Measurements from ENCODE around the gene DIPK1A. TPM values are rescaled to one million over a fixed set of nuclear protein-coding genes. Genes with fewer than 3 reads are reported as not detected.

The DIPK1A gene
- total and polyA plus RNA-seq, 12 donors, result 0.91 to 10.2 (median 3.0) TPM

GRCh38 chr1:92907949-92908684 lies 53.1 kb downstream of the DIPK1A start:
- Histone ChIP-seq H3K27me3 (no peaks in the 10 kb centered on the region), H3K4me3 (no peak overlapping the region), H3K27ac (no peak overlapping the region), H3K4me1 (replicated peaks in 1 of 2) (no peaks in the 10 kb centered on the region), H3K9me3 (replicated peaks in 1 of 3) (no peaks in the 10 kb centered on the region), H3K36me3 (replicated peaks in 1 of 2) (no peaks in the 10 kb centered on the region)
- no peak for DNase-seq
- 78 to 86% (median 81%) methylated on average over 2 of the region's 2 CpGs for WGBS, 4 donors
- TF ChIP-seq POLR2A (IDR thresholded peaks at IDR 0.05) (no peak), CTCF (IDR thresholded peaks at IDR 0.05) (no peak)
- intact Hi-C loops (cut with DNase I), result no loop called here

- 79 to 90% (median 86%) methylated on average over 1 of the region's 1 CpG for WGBS, 4 donors
- no peak for DNase-seq
- Histone ChIP-seq H3K4me1 (replicated peaks in 1 of 2) (no peaks in the 10 kb centered on the region), H3K9me3 (replicated peaks in 1 of 3) (no peaks in the 10 kb centered on the region), H3K36me3 (replicated peaks in 1 of 2) (no peaks in the 10 kb centered on the region), H3K4me3 (no peak overlapping the region), H3K27ac (no peak overlapping the region), H3K27me3 (no peaks in the 10 kb centered on the region)
- TF ChIP-seq CTCF (IDR thresholded peaks at IDR 0.05), result no peak
- TF ChIP-seq POLR2A (IDR thresholded peaks at IDR 0.05), result no peak
- intact Hi-C loops (cut with DNase I), result no loop called here
Measured at GRCh38 chr1:92903765-92904164, 57.5 kb downstream of the DIPK1A start.

- Histone ChIP-seq H3K4me3 (no peak overlapping the region), H3K27ac (no peak overlapping the region), H3K36me3 (replicated peaks in 1 of 2) (no peaks in the 10 kb centered on the region), H3K4me1 (replicated peaks in 1 of 2) (no peaks in the 10 kb centered on the region), H3K27me3 (no peaks in the 10 kb centered on the region), H3K9me3 (replicated peaks in 1 of 3) (no peaks in the 10 kb centered on the region)
- WGBS, 4 donors, result 95 to 100% (median 99%) methylated on average over 1 of the region's 1 CpG
- TF ChIP-seq CTCF (IDR thresholded peaks at IDR 0.05) (no peak), POLR2A (IDR thresholded peaks at IDR 0.05) (no peak)
- DNase-seq, result no peak
- intact Hi-C loops (cut with DNase I), result no loop called here
Measured at GRCh38 chr1:92902406-92902744, 58.9 kb downstream of the DIPK1A start.

- DNase-seq, result no peak
- WGBS, 4 donors, result 90 to 95% (median 92%) methylated on average over 1 to 3 of the region's 3 CpGs
- Histone ChIP-seq H3K9me3 (replicated peaks in 1 of 3) (no peaks in the 10 kb centered on the region), H3K36me3 (replicated peaks in 1 of 2) (no peaks in the 10 kb centered on the region), H3K4me3 (no peak overlapping the region), H3K27me3 (no peaks in the 10 kb centered on the region), H3K27ac (no peak overlapping the region), H3K4me1 (replicated peaks in 1 of 2) (no peaks in the 10 kb centered on the region)
- intact Hi-C loops (cut with DNase I), result no loop called here
- no peak for TF ChIP-seq CTCF (IDR thresholded peaks at IDR 0.05)
- no peak for TF ChIP-seq POLR2A (IDR thresholded peaks at IDR 0.05)
Measured at GRCh38 chr1:92901699-92902405, 59.4 kb downstream of the DIPK1A start.

All from adrenal gland (tissue), 12 donors.